ENCODE measurements around the gene USP5.

GRCh38 chr12:6903722-6904121, 51.8 kb downstream of the USP5 start:
- TF ChIP-seq, protein P1, sequence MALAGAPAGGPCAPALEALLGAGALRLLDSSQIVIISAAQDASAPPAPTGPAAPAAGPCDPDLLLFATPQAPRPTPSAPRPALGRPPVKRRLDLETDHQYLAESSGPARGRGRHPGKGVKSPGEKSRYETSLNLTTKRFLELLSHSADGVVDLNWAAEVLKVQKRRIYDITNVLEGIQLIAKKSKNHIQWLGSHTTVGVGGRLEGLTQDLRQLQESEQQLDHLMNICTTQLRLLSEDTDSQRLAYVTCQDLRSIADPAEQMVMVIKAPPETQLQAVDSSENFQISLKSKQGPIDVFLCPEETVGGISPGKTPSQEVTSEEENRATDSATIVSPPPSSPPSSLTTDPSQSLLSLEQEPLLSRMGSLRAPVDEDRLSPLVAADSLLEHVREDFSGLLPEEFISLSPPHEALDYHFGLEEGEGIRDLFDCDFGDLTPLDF (CRISPR knock-in tag; IDR thresholded peaks at IDR 0.05), result no peak
- TF ChIP-seq MAX (CRISPR knock-in tag; IDR thresholded peaks at IDR 0.05) (no peak), TEAD4 (CRISPR knock-in tag; IDR thresholded peaks at IDR 0.05) (no peak), RORB (CRISPR knock-in tag; IDR thresholded peaks at IDR 0.05) (no peak), ZNF121 (CRISPR knock-in tag; IDR thresholded peaks at IDR 0.05) (no peak), GRHL2 (CRISPR knock-in tag; IDR thresholded peaks at IDR 0.05; ENCODE audit: insufficient replicate concordance, severe bottlenecking) (no peak), USF2 (CRISPR knock-in tag; IDR thresholded peaks at IDR 0.05) (no peak), ETV6 (CRISPR knock-in tag; IDR thresholded peaks at IDR 0.05) (no peak)
- TF ChIP-seq, protein P2, sequence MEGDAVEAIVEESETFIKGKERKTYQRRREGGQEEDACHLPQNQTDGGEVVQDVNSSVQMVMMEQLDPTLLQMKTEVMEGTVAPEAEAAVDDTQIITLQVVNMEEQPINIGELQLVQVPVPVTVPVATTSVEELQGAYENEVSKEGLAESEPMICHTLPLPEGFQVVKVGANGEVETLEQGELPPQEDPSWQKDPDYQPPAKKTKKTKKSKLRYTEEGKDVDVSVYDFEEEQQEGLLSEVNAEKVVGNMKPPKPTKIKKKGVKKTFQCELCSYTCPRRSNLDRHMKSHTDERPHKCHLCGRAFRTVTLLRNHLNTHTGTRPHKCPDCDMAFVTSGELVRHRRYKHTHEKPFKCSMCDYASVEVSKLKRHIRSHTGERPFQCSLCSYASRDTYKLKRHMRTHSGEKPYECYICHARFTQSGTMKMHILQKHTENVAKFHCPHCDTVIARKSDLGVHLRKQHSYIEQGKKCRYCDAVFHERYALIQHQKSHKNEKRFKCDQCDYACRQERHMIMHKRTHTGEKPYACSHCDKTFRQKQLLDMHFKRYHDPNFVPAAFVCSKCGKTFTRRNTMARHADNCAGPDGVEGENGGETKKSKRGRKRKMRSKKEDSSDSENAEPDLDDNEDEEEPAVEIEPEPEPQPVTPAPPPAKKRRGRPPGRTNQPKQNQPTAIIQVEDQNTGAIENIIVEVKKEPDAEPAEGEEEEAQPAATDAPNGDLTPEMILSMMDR (IDR thresholded peaks at IDR 0.05), result no peak
- TF ChIP-seq, protein P3, sequence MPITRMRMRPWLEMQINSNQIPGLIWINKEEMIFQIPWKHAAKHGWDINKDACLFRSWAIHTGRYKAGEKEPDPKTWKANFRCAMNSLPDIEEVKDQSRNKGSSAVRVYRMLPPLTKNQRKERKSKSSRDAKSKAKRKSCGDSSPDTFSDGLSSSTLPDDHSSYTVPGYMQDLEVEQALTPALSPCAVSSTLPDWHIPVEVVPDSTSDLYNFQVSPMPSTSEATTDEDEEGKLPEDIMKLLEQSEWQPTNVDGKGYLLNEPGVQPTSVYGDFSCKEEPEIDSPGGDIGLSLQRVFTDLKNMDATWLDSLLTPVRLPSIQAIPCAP (CRISPR knock-in tag; IDR thresholded peaks at IDR 0.05), result no peak

Measured in WTC11 (cell line).